H1 (cell line): ENCODE measurements around the gene ADGRG7. TPM values are rescaled to one million over a fixed set of nuclear protein-coding genes. Genes with fewer than 3 reads are reported as not detected.

Source experiments
- CTCF ChIA-PET: fragments of 300-600 bp; sonication (Branson Sonifier 250); formaldehyde crosslinking; loops from one replicate; lab custom pipeline; 2021; ENCODE audit not compliant: partially characterized antibody; lab: Charles Lee
- POLR2A ChIA-PET: fragments of 300-600 bp; sonication (Branson Sonifier 250); formaldehyde crosslinking; loops from one replicate; lab custom pipeline; 2021; ENCODE audit warnings: inconsistent platforms; ENCODE audit not compliant: partially characterized antibody; lab: Charles Lee
- DNase-seq, 2 experiments: peaks; one replicate each; pipeline versions ENCODE4 v3.0.0 to v3.0.0-alpha.2; 2010 to 2022; ENCODE audit warnings: low spot score in 2 of 2, low read depth in 1 of 2, mixed read lengths in 1 of 2
- FAIRE-seq: peaks from 2 replicates; lab custom pipeline; 2011; peaks lifted over from hg19 to GRCh38; lab: Jason Lieb, UNC
- H2AFZ ChIP-seq: 2 replicates; pipeline ENCODE4 v1.8.1; 2012; ENCODE audit warnings: low read length, inconsistent platforms
- H2AK5ac ChIP-seq: 2 replicates; pipeline ENCODE4 v1.6.1; 2013; ENCODE audit warnings: low read depth, low read length
- H2BK120ac ChIP-seq: replicated peaks from 2 replicates; pipeline ENCODE3; 2013; ENCODE audit warnings: low read depth, low read length, inconsistent platforms
- H2BK12ac ChIP-seq: 2 replicates; pipeline ENCODE4 v1.6.1; 2013; ENCODE audit warnings: low read depth, low read length
- H2BK15ac ChIP-seq: 2 replicates; pipeline ENCODE4 v1.6.1; 2013; ENCODE audit warnings: low read length
- H2BK20ac ChIP-seq: 2 replicates; pipeline ENCODE4 v1.6.1; 2013; ENCODE audit warnings: low read length
- H2BK5ac ChIP-seq: 2 replicates; pipeline ENCODE4 v1.6.1; 2013; ENCODE audit warnings: low read depth, low read length
- H3K14ac ChIP-seq: 2 replicates; pipeline ENCODE4 v1.6.1; 2013; ENCODE audit warnings: inconsistent platforms; ENCODE audit not compliant: insufficient read length
- H3K18ac ChIP-seq: 2 replicates; pipeline ENCODE4 v1.6.1; 2013; ENCODE audit warnings: low read length; ENCODE audit errors: extremely low read depth
- H3K23ac ChIP-seq: 2 replicates; pipeline ENCODE4 v1.6.1; 2013; ENCODE audit warnings: inconsistent platforms; ENCODE audit not compliant: insufficient read length
- H3K23me2 ChIP-seq: 2 replicates; pipeline ENCODE4 v1.6.1; 2013; ENCODE audit warnings: low read depth, low read length
- H3K27ac ChIP-seq: 2 replicates; pipeline ENCODE4 v1.6.1; 2011; ENCODE audit warnings: low read depth, low read length, inconsistent platforms
- H3K27me3 ChIP-seq, 4 experiments: replicated peaks in 1 of 4; 1 replicate in 1 of 4; 2 replicates in 3 of 4; pipeline versions ENCODE4 v1.6.1 to v1.8.1; 2011 to 2013; ENCODE audit warnings: low read length in 3 of 4, mild to moderate bottlenecking in 3 of 4, inconsistent platforms in 2 of 4, mixed read lengths in 2 of 4, moderate library complexity in 1 of 4; ENCODE audit not compliant: control insufficient read depth in 3 of 4, insufficient read depth in 3 of 4; ENCODE audit errors: extremely low read depth in 1 of 4
- H3K36me3 ChIP-seq, 4 experiments: 2 replicates each; pipeline versions ENCODE4 v1.6.1 to v1.8.1; 2011 to 2013; ENCODE audit warnings: mild to moderate bottlenecking in 4 of 4, low read length in 3 of 4, moderate library complexity in 2 of 4, control low read depth in 1 of 4, inconsistent platforms in 1 of 4; ENCODE audit not compliant: insufficient read depth in 4 of 4, control insufficient read depth in 2 of 4
- H3K4ac ChIP-seq: replicated peaks from 2 replicates; pipeline ENCODE3; 2013; ENCODE audit warnings: low read length, low read depth, mixed read lengths, inconsistent platforms; ENCODE audit not compliant: insufficient read length
- H3K4me1 ChIP-seq, 4 experiments: replicated peaks in 1 of 4; 1 replicate in 1 of 4; 2 replicates in 3 of 4; pipeline versions ENCODE4 v1.6.1 to v1.8.1; 2011 to 2013; ENCODE audit warnings: low read length in 3 of 4, inconsistent platforms in 2 of 4, mixed read lengths in 1 of 4; ENCODE audit not compliant: insufficient read depth in 4 of 4, control insufficient read depth in 3 of 4
- H3K4me2 ChIP-seq, 2 experiments: 2 replicates each; pipeline versions ENCODE4 v1.6.1 to v1.8.1; 2011 to 2013; ENCODE audit warnings: low read depth in 2 of 2, low read length in 2 of 2, control low read depth in 1 of 2, inconsistent platforms in 1 of 2, mild to moderate bottlenecking in 1 of 2; ENCODE audit not compliant: insufficient read depth in 1 of 2
- H3K4me3 ChIP-seq, 4 experiments: fragments of 200-600, 300-600 bp in 1 of 4; sonication (generic), shearing (Covaris generic), sonication (Bioruptor Twin) in 1 of 4; 2 replicates each; pipeline versions ENCODE4 v1.5.1 to v1.8.1; 2011 to 2016; ENCODE audit warnings: low read length in 4 of 4, low read depth in 3 of 4, control low read depth in 2 of 4, inconsistent platforms in 2 of 4, mild to moderate bottlenecking in 2 of 4, mixed read lengths in 1 of 4, moderate library complexity in 1 of 4; ENCODE audit not compliant: insufficient read depth in 2 of 4; ENCODE audit errors: extremely low read depth in 1 of 4
- H3K56ac ChIP-seq: replicated peaks from 2 replicates; pipeline ENCODE3; 2013; ENCODE audit warnings: low read depth, mild to moderate bottlenecking, mixed read lengths, low read length, inconsistent platforms; ENCODE audit not compliant: insufficient read length
- H3K79me1 ChIP-seq: 2 replicates; pipeline ENCODE4 v1.6.1; 2013; ENCODE audit warnings: low read depth, low read length, control low read depth
- H3K79me2 ChIP-seq, 2 experiments: 2 replicates each; pipeline versions ENCODE4 v1.6.1 to v1.8.1; 2012 to 2013; ENCODE audit warnings: low read length in 2 of 2, mild to moderate bottlenecking in 2 of 2, inconsistent platforms in 1 of 2; ENCODE audit not compliant: insufficient read depth in 2 of 2, control insufficient read depth in 1 of 2
- H3K9ac ChIP-seq, 4 experiments: replicated peaks in 1 of 4; 1 replicate in 1 of 4; 2 replicates in 3 of 4; pipeline versions ENCODE4 v1.6.1 to v1.8.1; 2011 to 2013; ENCODE audit warnings: low read depth in 3 of 4, low read length in 3 of 4, control low read depth in 2 of 4, mild to moderate bottlenecking in 2 of 4, moderate library complexity in 2 of 4, inconsistent platforms in 1 of 4; ENCODE audit errors: extremely low read depth in 1 of 4
- H3K9me3 ChIP-seq, 2 experiments: 2 replicates each; pipeline versions ENCODE4 v1.6.1 to v1.8.1; 2012 to 2013; ENCODE audit warnings: mild to moderate bottlenecking in 2 of 2, moderate library complexity in 2 of 2, control low read depth in 1 of 2, inconsistent platforms in 1 of 2, low read depth in 1 of 2, low read length in 1 of 2, mixed read lengths in 1 of 2; ENCODE audit not compliant: insufficient read depth in 2 of 2
- H4K20me1 ChIP-seq, 2 experiments: replicated peaks in 1 of 2; 2 replicates each; pipeline versions ENCODE3 to v1.8.1; 2011 to 2013; ENCODE audit warnings: inconsistent platforms in 2 of 2, low read length in 2 of 2, mild to moderate bottlenecking in 1 of 2; ENCODE audit not compliant: insufficient read depth in 2 of 2, control insufficient read depth in 1 of 2
- H4K5ac ChIP-seq: 2 replicates; pipeline ENCODE4 v1.6.1; 2013; ENCODE audit warnings: low read length, low read depth, mixed read lengths, inconsistent platforms; ENCODE audit not compliant: insufficient read length
- H4K8ac ChIP-seq: 2 replicates; pipeline ENCODE4 v1.8.0; 2013; ENCODE audit warnings: mild to moderate bottlenecking, moderate library complexity, low read length, inconsistent platforms; ENCODE audit not compliant: insufficient read depth; ENCODE audit errors: extremely low read depth
- H4K91ac ChIP-seq: replicated peaks from 2 replicates; pipeline ENCODE3; 2013; ENCODE audit warnings: low read length, mixed read lengths, inconsistent platforms; ENCODE audit not compliant: insufficient read length
- EGR1 ChIP-seq: IDR thresholded peaks from 2 replicates; pipeline ENCODE4 v1.6.1; 2011; ENCODE audit warnings: low read depth, low read length, borderline replicate concordance
- FOSL1 ChIP-seq: IDR thresholded peaks from 2 replicates; pipeline ENCODE4 v1.6.1; 2011; ENCODE audit warnings: mild to moderate bottlenecking, low read depth, low read length, moderate library complexity; ENCODE audit not compliant: insufficient read depth
- JUND ChIP-seq: IDR thresholded peaks from 2 replicates; pipeline ENCODE4 v1.6.1; 2011; ENCODE audit warnings: mild to moderate bottlenecking, improper control_type of control experiment, low read length
- ZNF274 ChIP-seq: IDR thresholded peaks from 2 replicates; pipeline ENCODE4 v1.7.0; 2012; ENCODE audit warnings: low read length, borderline replicate concordance; ENCODE audit errors: extremely low read depth
- WGBS, 2 experiments: shearing (Covaris generic) in 1 of 2; methylation state at CpG; one replicate each; pipeline versions ENCODE4 v1.1.6 to v1.1.7; 2013 to 2015; ENCODE audit warnings: low lambda C conversion rate in 2 of 2, mixed read lengths in 2 of 2, inconsistent platforms in 1 of 2, low coverage in 1 of 2, missing lambda C conversion rate in 1 of 2; ENCODE audit not compliant: insufficient replicate concordance in 2 of 2, insufficient coverage in 1 of 2, insufficient read length in 1 of 2; ENCODE audit errors: extremely low coverage in 1 of 2, missing lambda C conversion rate in 1 of 2; 5-methylcytosine and 5-hydroxymethylcytosine counted together
- polyA plus RNA-seq, 7 experiments: library from polyadenylated mRNA; depleted of rRNA in 3 of 7; stranded (reverse) in 5 of 7; unstranded in 2 of 7; fragments of >200 nt in 5 of 7; fragments of 200-250 nt in 2 of 7; gene quantifications; 1 replicate in 5 of 7; 2 replicates in 1 of 7; 4 replicates in 1 of 7; pipeline versions ENCODE4 v1.2.1 to v1.2.3, GENCODE V29; 2011 to 2013; ENCODE audit warnings: missing spikeins in 2 of 7, mixed read lengths in 2 of 7
- total RNA-seq: library from RNA; stranded (reverse); fragmentation: NEBNext Ultra II Directional; extraction: Animal tissue kit (Norgen Biotek cat#: 25700); gene quantifications from 2 replicates; pipeline ENCODE4 v1.2.1, GENCODE V29; 2021

The ADGRG7 gene
- total and polyA plus RNA-seq, 2 of the 8 experiments (the other 6 are each of a cell fraction or from before 2014, with no cell fraction given): not detected

- H2BK12ac ChIP-seq: no peak overlapping the region
- POLR2A ChIA-PET: interaction anchor here (0.8 kb wide), 1 partner anchor 162 kb away, joined by 3 read pairs; the partner anchor contains the start of gene LNP1
- no peak overlapping the region for H3K56ac ChIP-seq
- H3K4ac ChIP-seq: no peak overlapping the region
- H2BK120ac ChIP-seq: no peak overlapping the region
- no peaks in the 10 kb centered on the region for H3K79me1 ChIP-seq
- H3K4me1 ChIP-seq: peaks cover 0 to 9% (median 3%) of the 10 kb centered on the region in 4 experiments; a peak in 3 of 7 replicates
- H3K9me3 ChIP-seq: no peaks in the 10 kb centered on the region
- no peak overlapping the region for H2AFZ ChIP-seq
- H3K23ac ChIP-seq: no peak overlapping the region
- 91% methylated on average over 1 of the region's 1 CpG; no CpG with 5 or more reads in 1 of the 2 experiments for WGBS, 2 experiments
- H3K79me2 ChIP-seq: no peaks in the 10 kb centered on the region
- no peak overlapping the region for H3K27ac ChIP-seq
- H4K20me1 ChIP-seq: no peaks in the 10 kb centered on the region
- H3K36me3 ChIP-seq: no peaks in the 10 kb centered on the region
- H3K4me3 ChIP-seq: no peak overlapping the region
- H3K27me3 ChIP-seq: no peaks in the 10 kb centered on the region
- H3K14ac ChIP-seq: no peak overlapping the region
- no peak overlapping the region for H4K5ac ChIP-seq
- no peak overlapping the region for H4K91ac ChIP-seq
- H3K18ac ChIP-seq: no peak overlapping the region
- no peak overlapping the region for H2BK20ac ChIP-seq
- H2BK15ac ChIP-seq: no peak overlapping the region
- H3K9ac ChIP-seq: no peak overlapping the region
- no peak overlapping the region for H2AK5ac ChIP-seq
- no peaks in the 10 kb centered on the region for H3K23me2 ChIP-seq
- CTCF ChIA-PET: interaction anchor here (0.6 to 1.5 kb wide), 3 partner anchors 13 to 100 kb away, joined by 3 to 5 read pairs (median 4); no protein-coding TSS in a partner anchor
- no peak overlapping the region for H3K4me2 ChIP-seq
- no peak for DNase-seq
- H2BK5ac ChIP-seq: no peak overlapping the region
- FAIRE-seq: no peak
- no peak overlapping the region for H4K8ac ChIP-seq
- TF ChIP-seq JUND (no peak), EGR1 (no peak), FOSL1 (no peak), ZNF274 (no peak)
Measured at GRCh38 chr3:100563228-100563627, 46.2 kb upstream of the ADGRG7 start.
